B cell (primary cell): ENCODE results near the gene TFPT. TPM values are rescaled to one million over a fixed set of nuclear protein-coding genes. Genes with fewer than 3 reads are reported as not detected.
A peak's percentile ranks its signal among the peaks of the same experiment; 100 is the strongest.

ENCODE experiments used
- ATAC-seq: fragments of 200-7000 bp; cut with Tn5 transposase; one replicate; pipeline ENCODE4 v1.10.0; 2021; ENCODE audit warnings: low read depth, mild to moderate bottlenecking, moderate number of reproducible peaks, moderate library complexity
- CTCF ChIA-PET: fragments of 350-600 bp; sonication (Branson Sonifier 250); formaldehyde crosslinking; loops from one replicate; lab custom pipeline; 2021; ENCODE audit warnings: antibody characterized with exemption, inconsistent platforms; lab: Charles Lee
- POLR2A ChIA-PET: fragments of 350-600 bp; sonication (Branson Sonifier 250); formaldehyde crosslinking; loops from one replicate; lab custom pipeline; 2021; ENCODE audit warnings: antibody characterized with exemption; lab: Charles Lee
- DNase-seq: peaks from one replicate; pipeline ENCODE4 v3.0.0; 2013
- H2AFZ ChIP-seq: 2 replicates; pipeline ENCODE4 v1.6.1; 2012; ENCODE audit warnings: mild to moderate bottlenecking, low read depth, low read length; ENCODE audit not compliant: insufficient read depth, poor library complexity, severe bottlenecking
- H3K27ac ChIP-seq, 2 donors: 1 replicate in 1 of 2; 2 replicates in 1 of 2; pipeline ENCODE4 v1.5.1; 2012 to 2013; ENCODE audit warnings: low read length in 2 of 2, mild to moderate bottlenecking in 2 of 2, moderate library complexity in 1 of 2
- H3K27me3 ChIP-seq, 4 experiments: fragments of 200-600 bp in 1 of 4; sonication (generic) in 1 of 4; replicated peaks in 1 of 4; 1 replicate in 2 of 4; 2 replicates in 2 of 4; pipeline versions ENCODE4 v1.6.1 to v1.7.0; 2013 to 2016; ENCODE audit warnings: low read length in 3 of 4, mild to moderate bottlenecking in 2 of 4, mixed read lengths in 1 of 4, moderate library complexity in 1 of 4; ENCODE audit not compliant: insufficient read depth in 4 of 4, control insufficient read depth in 3 of 4; ENCODE audit errors: control extremely low read depth in 1 of 4
- H3K36me3 ChIP-seq, 2 experiments: replicated peaks in 1 of 2; 1 replicate in 1 of 2; 2 replicates in 1 of 2; pipeline versions ENCODE4 v1.6.1 to v1.7.1; 2013; ENCODE audit warnings: low read length in 1 of 2; ENCODE audit not compliant: insufficient read depth in 2 of 2, control insufficient read depth in 1 of 2; ENCODE audit errors: control extremely low read depth in 1 of 2, extremely low read depth in 1 of 2
- H3K4me1 ChIP-seq, 2 donors: fragments of 200-600 bp in 1 of 2; sonication (generic) in 1 of 2; 1 replicate in 1 of 2; 2 replicates in 1 of 2; pipeline versions ENCODE4 v1.5.1 to v1.6.1; 2013 to 2017; ENCODE audit warnings: low read length in 2 of 2; ENCODE audit not compliant: control insufficient read depth in 2 of 2, insufficient read depth in 2 of 2
- H3K4me2 ChIP-seq: replicated peaks from 2 replicates; pipeline ENCODE3; 2012; ENCODE audit warnings: mild to moderate bottlenecking, low read depth, low read length; ENCODE audit not compliant: poor library complexity, severe bottlenecking
- H3K4me3 ChIP-seq, 5 experiments: fragments of 200-600 bp in 1 of 5; sonication (generic) in 1 of 5; 1 replicate in 3 of 5; 2 replicates in 2 of 5; pipeline versions ENCODE4 v1.5.1 to v1.7.0; 2011 to 2016; ENCODE audit warnings: low read length in 4 of 5, mild to moderate bottlenecking in 4 of 5, low read depth in 2 of 5, control low read depth in 1 of 5, moderate library complexity in 1 of 5; ENCODE audit not compliant: insufficient read depth in 1 of 5; ENCODE audit errors: control extremely low read depth in 1 of 5, extremely low read depth in 1 of 5
- H3K79me2 ChIP-seq: fragments of 200-600 bp; sonication (generic); one replicate; pipeline ENCODE4 v1.6.0; 2016; ENCODE audit warnings: low read length; ENCODE audit not compliant: control insufficient read depth, insufficient read depth
- H3K9ac ChIP-seq: fragments of 200-600 bp; sonication (generic); 2 replicates; pipeline ENCODE4 v1.6.1; 2017; ENCODE audit warnings: mild to moderate bottlenecking, low read length, moderate library complexity
- H3K9me3 ChIP-seq, 3 donors: one replicate each; pipeline versions ENCODE4 v1.6.1 to v1.7.1; 2013; ENCODE audit warnings: low read length in 2 of 3; ENCODE audit not compliant: control insufficient read depth in 2 of 3, insufficient read depth in 1 of 3; ENCODE audit errors: control extremely low read depth in 1 of 3
- H4K20me1 ChIP-seq: 2 replicates; pipeline ENCODE4 v1.6.0; 2012; ENCODE audit warnings: mild to moderate bottlenecking, low read length; ENCODE audit not compliant: insufficient read depth, control insufficient read depth, poor library complexity, severe bottlenecking
- H3K27ac Mint-ChIP-seq: one replicate; pipeline ENCODE4 v1.8.0; 2021; ENCODE audit warnings: mixed read lengths
- H3K27me3 Mint-ChIP-seq: one replicate; pipeline ENCODE4 v1.8.0; 2021; ENCODE audit warnings: mixed read lengths
- H3K4me1 Mint-ChIP-seq: one replicate; pipeline ENCODE4 v1.8.0; 2021; ENCODE audit warnings: mixed read lengths
- H3K4me3 Mint-ChIP-seq: one replicate; pipeline ENCODE4 v1.8.0; 2021; ENCODE audit warnings: mixed read lengths
- H3K9me3 Mint-ChIP-seq: one replicate; pipeline ENCODE4 v1.8.0; 2022; ENCODE audit warnings: mixed read lengths; ENCODE audit not compliant: insufficient read depth
- EZH2 ChIP-seq: IDR thresholded peaks from 2 replicates; pipeline ENCODE4 v1.6.1; 2012; ENCODE audit warnings: borderline replicate concordance, low read depth, mild to moderate bottlenecking, moderate library complexity, low read length; ENCODE audit not compliant: insufficient read depth, poor library complexity, severe bottlenecking
- WGBS: methylation state at CpG from one replicate; pipeline ENCODE4 v1.1.5; 2013; ENCODE audit warnings: missing lambda C conversion rate; ENCODE audit not compliant: insufficient coverage; 5-methylcytosine and 5-hydroxymethylcytosine counted together
- intact Hi-C: fragments of 100-400 bp; cut with micrococcal nuclease; formaldehyde crosslinking; loops from one replicate; pipeline ENCODE4 v1.10.0; 2022
- polyA minus RNA-seq: library from RNA; depleted of rRNA, polyadenylated mRNA; stranded (reverse); fragments of >200 nt; gene quantifications from 2 replicates; pipeline ENCODE4 v1.2.3, GENCODE V29; 2012
- polyA plus RNA-seq: library from polyadenylated mRNA; depleted of rRNA; stranded (reverse); fragments of >200 nt; gene quantifications from 2 replicates; pipeline ENCODE4 v1.2.3, GENCODE V29; 2012
- total RNA-seq, 2 donors: library from RNA; stranded (reverse); fragments of 120-200 nt in 1 of 2; gene quantifications; 1 replicate in 1 of 2; 2 replicates in 1 of 2; pipeline versions ENCODE4 v1.2.3 to v1.2.4, GENCODE V29; 2013 to 2022
- TF ChIP-seq, protein P1 (sequence below): fragments of 200-600 bp; IDR thresholded peaks from one replicate; pipeline ENCODE4 v1.8.0; 2022; ENCODE audit warnings: antibody characterized with exemption, mild to moderate bottlenecking

Gene TFPT, protein sequence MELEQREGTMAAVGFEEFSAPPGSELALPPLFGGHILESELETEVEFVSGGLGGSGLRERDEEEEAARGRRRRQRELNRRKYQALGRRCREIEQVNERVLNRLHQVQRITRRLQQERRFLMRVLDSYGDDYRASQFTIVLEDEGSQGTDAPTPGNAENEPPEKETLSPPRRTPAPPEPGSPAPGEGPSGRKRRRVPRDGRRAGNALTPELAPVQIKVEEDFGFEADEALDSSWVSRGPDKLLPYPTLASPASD
- total RNA-seq (10.4 and 12.7 TPM in 2 replicates), polyA plus RNA-seq (8.4 and 8.7 TPM in 2 replicates), polyA minus RNA-seq (7.0 and 8.4 TPM in 2 replicates)
- 12.9 TPM for total RNA-seq (2013)

DNA sequence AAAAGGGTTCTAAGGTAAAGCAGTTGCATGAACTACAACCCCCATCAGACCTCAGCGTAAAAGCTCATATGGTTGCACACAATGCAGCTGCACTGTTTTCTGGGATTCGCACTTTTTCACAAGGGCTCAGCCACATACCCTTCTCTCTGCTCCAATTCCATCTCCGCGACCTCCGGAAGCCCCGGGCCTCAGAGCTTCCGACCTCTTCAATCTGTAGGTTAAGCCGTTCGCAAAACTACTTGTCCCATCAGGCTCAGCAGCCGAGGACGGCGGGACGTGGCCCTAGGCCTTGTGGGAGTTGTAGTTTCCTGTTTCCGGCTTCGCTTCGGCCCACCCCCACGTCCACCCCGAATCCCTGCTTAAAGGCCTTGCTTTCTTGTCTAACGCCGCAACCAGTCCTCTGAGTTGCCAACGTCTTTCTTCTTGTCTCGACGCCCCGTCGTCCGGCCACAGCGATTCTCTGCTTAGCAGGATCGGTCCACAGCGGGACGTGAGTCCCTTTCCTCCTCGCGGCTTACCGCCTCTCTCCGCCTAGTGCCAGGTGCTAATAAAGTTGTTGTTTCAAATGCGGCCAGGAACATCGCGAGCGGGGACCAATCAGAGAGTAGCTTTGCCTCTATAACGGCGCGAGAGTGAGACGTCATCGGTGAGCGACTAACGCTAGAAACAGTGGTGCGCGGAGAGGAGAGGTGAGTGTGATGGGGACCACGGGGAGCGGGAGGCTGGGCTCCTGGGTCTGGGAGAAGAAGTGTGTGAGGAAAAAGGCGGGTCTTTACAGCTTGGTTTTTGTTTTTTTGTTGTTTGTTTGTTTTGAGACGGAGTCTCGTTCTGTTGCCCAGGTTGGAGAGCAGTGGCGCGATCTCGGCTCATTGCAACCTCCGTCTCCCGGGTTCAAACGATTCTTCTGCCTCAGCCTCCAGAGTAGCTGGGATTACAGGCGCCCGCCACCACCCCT, at the start of gene TFPT, which contains the start of gene PRPF31:
TSS of gene TFPT (minus strand) at position 549 of the 955 bp plus-strand sequence. CDS start at position 161, 388 bp downstream.
TSS of gene PRPF31 (plus strand) at position 646 of the 955 bp plus-strand sequence. CDS start 2,525 bp downstream, outside the sequence.
- H3K27ac Mint-ChIP-seq: peak within 1 kb of the TSS; percentile 87
- peak within 1 kb of the TSS; percentile 89 for H3K4me3 Mint-ChIP-seq
- H3K9me3 Mint-ChIP-seq: no peaks in the 10 kb centered on the region
- peak within 1 kb of the TSS; percentile 95 for H2AFZ ChIP-seq
- H3K4me1 ChIP-seq: peaks cover 14 to 25% of the 10 kb centered on the region in 2 donors
- no peaks in the 10 kb centered on the region for H3K27me3 Mint-ChIP-seq
- peak within 1 kb of the TSS; percentile 76 to 78 for H3K27ac ChIP-seq
- WGBS: under 1% methylated on average over 59 of the region's 60 CpGs
- H3K36me3 ChIP-seq: peaks cover 3 to 26% of the 10 kb centered on the region in 2 experiments
- H4K20me1 ChIP-seq: peaks cover 34% of the 10 kb centered on the region
- no peak for TF ChIP-seq EZH2
- TF ChIP-seq, protein P1, sequence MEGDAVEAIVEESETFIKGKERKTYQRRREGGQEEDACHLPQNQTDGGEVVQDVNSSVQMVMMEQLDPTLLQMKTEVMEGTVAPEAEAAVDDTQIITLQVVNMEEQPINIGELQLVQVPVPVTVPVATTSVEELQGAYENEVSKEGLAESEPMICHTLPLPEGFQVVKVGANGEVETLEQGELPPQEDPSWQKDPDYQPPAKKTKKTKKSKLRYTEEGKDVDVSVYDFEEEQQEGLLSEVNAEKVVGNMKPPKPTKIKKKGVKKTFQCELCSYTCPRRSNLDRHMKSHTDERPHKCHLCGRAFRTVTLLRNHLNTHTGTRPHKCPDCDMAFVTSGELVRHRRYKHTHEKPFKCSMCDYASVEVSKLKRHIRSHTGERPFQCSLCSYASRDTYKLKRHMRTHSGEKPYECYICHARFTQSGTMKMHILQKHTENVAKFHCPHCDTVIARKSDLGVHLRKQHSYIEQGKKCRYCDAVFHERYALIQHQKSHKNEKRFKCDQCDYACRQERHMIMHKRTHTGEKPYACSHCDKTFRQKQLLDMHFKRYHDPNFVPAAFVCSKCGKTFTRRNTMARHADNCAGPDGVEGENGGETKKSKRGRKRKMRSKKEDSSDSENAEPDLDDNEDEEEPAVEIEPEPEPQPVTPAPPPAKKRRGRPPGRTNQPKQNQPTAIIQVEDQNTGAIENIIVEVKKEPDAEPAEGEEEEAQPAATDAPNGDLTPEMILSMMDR: no peak
- intact Hi-C loops: loop anchor here (1.0 to 10.0 kb wide), 7 partner anchors 13 to 999 kb away; partner anchors contain the start of genes CNOT3, LENG1, MYADM and NDUFA3
- no peaks in the 10 kb centered on the region for H3K9me3 ChIP-seq
- peak; percentile 99 for DNase-seq
- peak within 1 kb of the TSS; percentile 77 for H3K9ac ChIP-seq
- POLR2A ChIA-PET: interaction anchor here (0.7 to 2.3 kb wide), 8 partner anchors 13 to 1138 kb away, joined by 3 to 25 read pairs (median 5); partner anchors contain the start of genes CNOT3, LENG1, LENG8 and NDUFA3
- no peaks in the 10 kb centered on the region for H3K27me3 ChIP-seq
- H3K4me3 ChIP-seq: peak within 1 kb of the TSS; percentile 71 to 86 (median 81)
- CTCF ChIA-PET: interaction anchor here (0.6 to 2.4 kb wide), 3 partner anchors 13 to 66 kb away, joined by 3 to 8 read pairs (median 7); partner anchors contain the start of genes CNOT3 and NDUFA3
- H3K4me2 ChIP-seq: peak within 1 kb of the TSS; percentile 79
- peaks cover 51% of the 10 kb centered on the region for H3K79me2 ChIP-seq
- peak; percentile 93 for ATAC-seq
- H3K4me1 Mint-ChIP-seq: peaks cover 31% of the 10 kb centered on the region
